H7 (cell line): ENCODE results near the gene MAN1A2. TPM values are rescaled to one million over a fixed set of nuclear protein-coding genes. Genes with fewer than 3 reads are reported as not detected.

ENCODE experiments used
- DNase-seq: peaks from one replicate; pipeline ENCODE4 v3.0.0; 2012
- H3K27me3 ChIP-seq: 2 replicates; pipeline ENCODE4 v1.6.0; 2011; ENCODE audit warnings: mild to moderate bottlenecking, low read length; ENCODE audit not compliant: control insufficient read depth, insufficient read depth
- H3K36me3 ChIP-seq: replicated peaks from 2 replicates; pipeline ENCODE4 v1.5.1; 2011; ENCODE audit warnings: low read length; ENCODE audit not compliant: control insufficient read depth, insufficient read depth
- H3K4me3 ChIP-seq: 2 replicates; pipeline ENCODE4 v1.5.1; 2011; ENCODE audit warnings: low read depth, mild to moderate bottlenecking, control low read depth, low read length, moderate library complexity; ENCODE audit not compliant: insufficient read depth
- total RNA-seq: library from RNA; depleted of rRNA; stranded (reverse); fragments of >200 nt; shearing (Covaris generic); gene quantifications from 2 replicates; pipeline ENCODE4 v1.2.3, GENCODE V29; 2014; rRNA removed

MAN1A2 gene
- total RNA-seq, 1 experiment from 2014 or later = 16.0 TPM

GRCh38 chr1:117572546-117572945, 205.3 kb downstream of the MAN1A2 start:
- Histone ChIP-seq H3K4me3 (no peak overlapping the region), H3K27me3 (peaks cover 3% of the 10 kb centered on the region; the same call in 1 of the 2 replicates), H3K36me3 (no peaks in the 10 kb centered on the region)
- DNase-seq = no peak

DNA sequence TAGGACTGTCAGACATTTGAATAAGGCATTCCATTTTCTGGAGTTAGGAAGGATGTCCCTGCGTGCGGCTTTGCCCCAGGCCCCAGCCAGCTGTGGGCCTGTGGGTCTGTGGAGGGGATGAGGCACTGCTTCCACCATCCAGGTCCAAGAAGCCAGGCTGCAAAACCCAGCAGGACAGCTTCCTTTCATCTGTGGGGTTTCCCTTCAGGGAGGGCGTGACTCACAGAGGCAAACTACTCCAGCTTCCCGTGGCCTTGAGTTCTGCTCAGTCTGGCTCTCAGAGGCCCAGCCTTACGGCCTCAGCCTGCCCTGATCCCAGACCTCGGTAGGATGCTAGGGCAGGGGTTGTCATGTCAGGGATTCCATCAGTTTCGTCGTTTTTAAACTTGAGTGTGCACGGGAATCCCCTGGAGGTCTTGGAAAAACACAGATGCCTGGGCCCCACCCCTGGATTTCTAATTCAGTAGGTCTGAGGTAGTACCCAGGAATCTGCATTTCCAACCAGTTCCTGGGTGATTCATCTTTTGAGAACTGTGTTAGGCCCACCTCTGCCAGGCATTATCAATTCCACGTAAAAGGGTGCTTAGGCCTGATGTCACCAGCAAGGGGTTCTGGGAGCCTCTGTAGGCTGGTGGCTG, 206.3 kb downstream of the MAN1A2 start:
- Histone ChIP-seq H3K27me3 (peaks cover 3% of the 10 kb centered on the region; the same call in 1 of the 2 replicates), H3K36me3 (no peaks in the 10 kb centered on the region), H3K4me3 (no peak overlapping the region)
- DNase-seq = no peak

DNA sequence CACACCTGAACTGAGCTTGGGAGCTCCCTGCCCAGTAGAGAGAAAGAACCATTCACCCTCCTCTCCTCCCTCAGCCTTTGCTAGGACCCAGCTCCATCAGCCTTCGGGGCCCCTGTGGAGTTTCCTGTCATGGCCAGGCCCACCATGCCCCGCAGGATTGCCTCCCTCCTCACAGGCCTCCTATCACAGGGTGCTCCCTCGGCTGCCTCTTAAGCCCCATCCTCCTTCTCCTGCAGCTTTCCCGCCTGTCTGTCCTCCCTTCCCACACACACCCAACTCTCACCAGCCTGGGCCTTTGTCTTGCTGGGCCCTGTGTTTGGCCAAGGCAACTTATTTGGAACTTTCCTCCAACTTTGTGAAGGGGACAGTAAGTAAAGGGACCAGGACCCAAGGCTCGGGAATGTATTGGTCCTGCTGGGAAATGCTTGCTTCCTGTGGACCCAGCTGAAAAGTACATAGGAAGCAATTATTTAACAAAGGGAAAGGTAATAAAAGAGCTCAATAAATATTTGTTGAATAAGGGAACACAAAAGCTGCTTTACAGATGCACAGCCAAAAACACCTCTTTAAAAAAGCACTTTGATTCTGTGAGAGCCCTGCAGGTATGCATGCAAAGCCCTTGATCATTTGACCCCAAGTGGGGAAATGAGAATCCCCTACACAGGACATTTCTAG, 207.0 kb downstream of the MAN1A2 start:
- Histone ChIP-seq H3K36me3 (no peaks in the 10 kb centered on the region), H3K27me3 (peaks cover 3% of the 10 kb centered on the region; the same call in 1 of the 2 replicates), H3K4me3 (no peak overlapping the region)
- DNase-seq = no peak

DNA sequence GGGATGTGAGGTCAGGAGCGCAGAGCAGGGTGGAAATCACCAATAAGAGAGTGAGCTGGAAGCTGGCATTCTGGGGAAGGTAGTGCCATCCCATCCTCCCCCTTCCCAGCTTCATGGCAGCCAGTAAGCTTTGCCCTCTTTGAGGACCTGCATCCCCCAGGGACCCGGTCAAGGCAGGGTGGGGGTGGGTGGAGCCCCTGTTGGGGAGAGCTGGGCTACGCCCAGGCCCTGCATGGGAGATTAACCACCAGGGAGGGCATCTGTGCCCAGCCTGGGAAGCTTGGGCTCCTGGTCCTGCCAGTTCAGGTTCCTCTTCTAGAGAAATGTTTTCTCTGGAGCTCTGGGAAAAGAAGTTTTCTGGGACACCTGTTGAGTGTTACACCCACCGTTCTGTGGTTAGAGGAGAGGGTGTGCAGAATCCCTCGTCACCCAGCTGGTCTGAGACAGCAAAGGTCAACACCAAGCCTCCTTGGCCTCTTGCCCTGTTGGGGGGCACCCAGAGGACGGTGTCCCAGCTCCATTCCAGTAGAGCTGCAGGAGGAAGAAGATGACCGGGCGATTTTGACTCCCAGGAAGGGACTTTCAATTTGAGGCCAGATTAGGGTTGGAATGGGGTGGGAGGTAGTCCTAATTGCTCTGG, 208.5 kb downstream of the MAN1A2 start:
- no peak for DNase-seq
- no peak overlapping the region for H3K4me3 ChIP-seq
- H3K36me3 ChIP-seq = no peaks in the 10 kb centered on the region
- peaks cover 3% of the 10 kb centered on the region; the same call in 1 of the 2 replicates for H3K27me3 ChIP-seq

GRCh38 chr1:117576236-117576635, 209.0 kb downstream of the MAN1A2 start:
- H3K4me3 ChIP-seq = no peak overlapping the region
- H3K27me3 ChIP-seq = peaks cover 3% of the 10 kb centered on the region; the same call in 1 of the 2 replicates
- no peaks in the 10 kb centered on the region for H3K36me3 ChIP-seq
- DNase-seq = no peak

DNA sequence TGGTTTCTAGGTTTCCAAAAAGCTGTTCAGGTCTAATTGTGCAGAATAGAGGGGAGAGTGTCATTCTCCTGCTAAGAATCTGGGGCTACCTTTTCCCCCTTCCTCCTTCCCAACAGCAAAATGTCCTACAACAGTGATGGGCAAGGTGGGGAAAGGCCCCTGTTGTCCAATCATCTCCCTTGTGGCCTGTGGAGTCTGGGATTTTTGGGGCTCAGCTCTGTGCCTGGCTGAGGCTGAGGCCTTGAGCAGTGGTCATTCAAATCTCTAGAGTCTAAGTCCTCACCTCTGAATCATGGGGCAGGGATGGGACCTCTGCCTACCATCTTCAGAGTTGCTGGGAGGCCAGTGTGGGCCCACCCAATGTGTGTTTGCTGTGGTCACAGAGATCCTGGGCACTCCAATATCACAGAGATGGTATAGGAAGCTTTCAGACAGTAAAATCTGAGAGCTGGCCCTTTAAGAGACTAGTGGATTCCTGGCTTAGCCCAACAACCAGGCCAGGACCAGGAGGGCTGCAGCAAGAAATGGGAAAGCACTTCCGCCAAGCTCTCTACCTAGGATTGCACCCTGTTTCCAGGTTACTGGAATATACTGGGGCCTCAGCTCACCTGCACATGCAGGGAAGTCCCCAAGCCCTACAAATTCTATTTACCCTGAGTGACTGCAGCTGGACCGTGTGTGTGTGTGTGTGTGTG, 210.1 kb downstream of the MAN1A2 start:
- no peak for DNase-seq
- no peak overlapping the region for H3K4me3 ChIP-seq
- no peaks in the 10 kb centered on the region for H3K36me3 ChIP-seq
- H3K27me3 ChIP-seq = peaks cover 3% of the 10 kb centered on the region; the same call in 1 of the 2 replicates

DNA sequence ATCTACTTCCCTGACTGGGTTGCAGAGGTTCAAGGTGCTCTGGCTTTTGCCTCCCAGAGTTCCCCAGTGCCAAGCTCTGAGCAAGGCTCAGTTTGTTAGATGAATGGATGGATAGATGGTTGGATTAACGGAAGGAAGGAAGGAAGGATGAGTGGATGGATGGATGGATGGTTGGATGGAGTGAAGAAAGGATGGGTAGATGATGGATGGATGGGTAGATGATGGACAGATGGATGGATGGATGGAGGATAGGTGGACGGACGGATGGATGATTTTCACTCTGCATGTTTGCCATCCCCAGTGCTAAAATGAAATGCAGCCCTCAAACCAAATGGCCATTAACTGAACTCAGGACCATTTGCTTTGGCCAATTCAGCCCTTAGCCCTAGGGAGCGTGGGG, 211.2 kb downstream of the MAN1A2 start:
- no peak overlapping the region for H3K4me3 ChIP-seq
- no peaks in the 10 kb centered on the region for H3K36me3 ChIP-seq
- peaks cover 3% of the 10 kb centered on the region; the same call in 1 of the 2 replicates for H3K27me3 ChIP-seq
- no peak for DNase-seq

Other genes starting within 250 kb of the MAN1A2 start
- 8.4 and 12.7 TPM in 2 replicates for gene TRIM45, start 245.7 kb upstream of the MAN1A2 start, total RNA-seq
- gene VTCN1, start 156.5 kb upstream of the MAN1A2 start, total RNA-seq = not detected in 2 replicates
- 0.26 and 0.48 TPM in 2 replicates for gene TENT5C, start 238.6 kb downstream of the MAN1A2 start, total RNA-seq